ENCODE results near the gene RAMP1. TPM values are rescaled to one million over a fixed set of nuclear protein-coding genes. Genes with fewer than 3 reads are reported as not detected.

RAMP1 gene
- total and polyA plus RNA-seq, 9 of the 15 experiments (the other 6 are each of a cell fraction or from before 2014, with no cell fraction given) = 0.72 to 0.77 TPM; not detected in 7

GRCh38 chr2:237939251-237939650 lies 79.8 kb downstream of the RAMP1 start:
- H2AFZ ChIP-seq (ENCODE audit: low read depth, low read length) = no peak overlapping the region
- H3K4me1 ChIP-seq (replicated peaks in 1 of 2; ENCODE audit: control insufficient read depth in 2 of 2, insufficient read depth in 2 of 2, low read length in 2 of 2) = peaks cover 34 to 43% of the 10 kb centered on the region in 2 experiments; a peak in 4 of 5 replicates
- H3K9me3 ChIP-seq (replicated peaks; ENCODE audit: control insufficient read depth, insufficient read depth, low read depth, low read length) = peaks cover 9% of the 10 kb centered on the region
- no peak for FAIRE-seq
- H3K27ac ChIP-seq (ENCODE audit: extremely low read depth, low read depth, low read length) = no peak overlapping the region
- POLR2A ChIA-PET = interaction anchor here (1.3 to 1.8 kb wide), 2 partner anchors 12 to 26 kb away, joined by 3 to 8 read pairs; no protein-coding TSS in a partner anchor
- in situ Hi-C loops (cut with MboI) (no loop called here), intact Hi-C loops (cut with micrococcal nuclease) (no loop called here)
- CTCF ChIA-PET (ENCODE audit: low intra/inter-chr PET ratio) = no interaction called here
- BruUV-seq (replicated peaks) = no TSS peak
- TF ChIP-seq, protein P1, sequence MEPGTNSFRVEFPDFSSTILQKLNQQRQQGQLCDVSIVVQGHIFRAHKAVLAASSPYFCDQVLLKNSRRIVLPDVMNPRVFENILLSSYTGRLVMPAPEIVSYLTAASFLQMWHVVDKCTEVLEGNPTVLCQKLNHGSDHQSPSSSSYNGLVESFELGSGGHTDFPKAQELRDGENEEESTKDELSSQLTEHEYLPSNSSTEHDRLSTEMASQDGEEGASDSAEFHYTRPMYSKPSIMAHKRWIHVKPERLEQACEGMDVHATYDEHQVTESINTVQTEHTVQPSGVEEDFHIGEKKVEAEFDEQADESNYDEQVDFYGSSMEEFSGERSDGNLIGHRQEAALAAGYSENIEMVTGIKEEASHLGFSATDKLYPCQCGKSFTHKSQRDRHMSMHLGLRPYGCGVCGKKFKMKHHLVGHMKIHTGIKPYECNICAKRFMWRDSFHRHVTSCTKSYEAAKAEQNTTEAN (CRISPR knock-in tag; IDR thresholded peaks at IDR 0.05) = no peak
- no peak for TF ChIP-seq CHD7 (IDR thresholded peaks at IDR 0.05; ENCODE audit: low read depth, low read length)
- TF ChIP-seq, protein P2, sequence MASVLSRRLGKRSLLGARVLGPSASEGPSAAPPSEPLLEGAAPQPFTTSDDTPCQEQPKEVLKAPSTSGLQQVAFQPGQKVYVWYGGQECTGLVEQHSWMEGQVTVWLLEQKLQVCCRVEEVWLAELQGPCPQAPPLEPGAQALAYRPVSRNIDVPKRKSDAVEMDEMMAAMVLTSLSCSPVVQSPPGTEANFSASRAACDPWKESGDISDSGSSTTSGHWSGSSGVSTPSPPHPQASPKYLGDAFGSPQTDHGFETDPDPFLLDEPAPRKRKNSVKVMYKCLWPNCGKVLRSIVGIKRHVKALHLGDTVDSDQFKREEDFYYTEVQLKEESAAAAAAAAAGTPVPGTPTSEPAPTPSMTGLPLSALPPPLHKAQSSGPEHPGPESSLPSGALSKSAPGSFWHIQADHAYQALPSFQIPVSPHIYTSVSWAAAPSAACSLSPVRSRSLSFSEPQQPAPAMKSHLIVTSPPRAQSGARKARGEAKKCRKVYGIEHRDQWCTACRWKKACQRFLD (CRISPR knock-in tag; IDR thresholded peaks at IDR 0.05) = no peak
- TF ChIP-seq ZZZ3 (IDR thresholded peaks at IDR 0.05) = no peak
- no peak for TF ChIP-seq FOXA1 (IDR thresholded peaks at IDR 0.05; ENCODE audit: borderline replicate concordance)
- no peak overlapping the region for H3K4me3 ChIP-seq
- no peak overlapping the region for H3K9ac ChIP-seq (ENCODE audit: insufficient read depth in 1 of 2, low read depth in 2 of 2, low read length in 2 of 2)
- H3K36me3 ChIP-seq (ENCODE audit: control insufficient read depth, insufficient read depth, low read length) = no peaks in the 10 kb centered on the region
- no peak for DNase-seq (ENCODE audit: extremely low read depth in 1 of 4, low spot score in 3 of 4)
- H3K4me2 ChIP-seq (ENCODE audit: insufficient read depth, low read length) = no peak overlapping the region
- H3K79me2 ChIP-seq (ENCODE audit: control insufficient read depth, insufficient read depth, low read length) = no peaks in the 10 kb centered on the region
- no peak for ATAC-seq
- no peaks in the 10 kb centered on the region for H3K27me3 ChIP-seq (ENCODE audit: control insufficient read depth in 2 of 2, insufficient read depth in 2 of 2, low read length in 2 of 2)
- no peaks in the 10 kb centered on the region for H4K20me1 ChIP-seq (replicated peaks; ENCODE audit: control insufficient read depth, insufficient read depth, low read length)
- no peaks in the 10 kb centered on the region for H3K9me1 ChIP-seq (ENCODE audit: control insufficient read depth, insufficient read depth, low read length)
